Skeletal muscle cell (primary cell): Measurements from ENCODE around the gene RPRM.
"Not testable (repeated sequence)": the region's sequence is repeated elsewhere in the genome, so short reads cannot be mapped to it uniquely, and the experiment has no call there.

Source experiments
- DNase-seq: peaks from one replicate; pipeline ENCODE4 v3.0.0-alpha.2; 2010; ENCODE audit warnings: low read depth
- H3K4me3 ChIP-seq: 2 replicates; pipeline ENCODE4 v1.5.1; 2011; ENCODE audit warnings: low read depth, mild to moderate bottlenecking, control low read depth, low read length, moderate library complexity

The RPRM gene

DNA sequence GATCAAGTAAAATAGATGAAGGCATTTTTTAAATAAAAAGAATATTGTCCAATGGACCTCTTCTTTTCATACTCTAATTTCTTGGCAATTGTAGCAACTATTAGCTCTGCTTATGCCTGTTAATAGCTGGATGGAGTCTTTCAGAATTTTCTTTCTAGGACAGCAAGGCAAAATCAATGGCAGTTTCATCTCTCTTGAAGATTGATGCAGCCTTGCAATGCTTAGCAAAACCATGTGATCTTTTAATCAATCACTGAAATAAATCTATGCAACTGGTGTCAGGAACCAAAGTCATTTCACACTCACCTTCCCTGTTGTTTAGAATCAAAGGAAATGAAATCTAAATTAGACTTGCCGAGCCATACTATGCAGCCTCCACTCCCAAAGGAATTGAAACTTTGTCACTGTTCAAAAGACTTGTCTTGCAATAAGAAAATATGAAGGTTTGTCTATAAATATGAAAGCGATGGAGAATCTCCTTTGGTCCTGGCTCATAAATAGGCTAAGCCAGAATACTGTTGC is 16.2 kb downstream of the RPRM start:
- no peak overlapping the region for H3K4me3 ChIP-seq
- no peak for DNase-seq

DNA sequence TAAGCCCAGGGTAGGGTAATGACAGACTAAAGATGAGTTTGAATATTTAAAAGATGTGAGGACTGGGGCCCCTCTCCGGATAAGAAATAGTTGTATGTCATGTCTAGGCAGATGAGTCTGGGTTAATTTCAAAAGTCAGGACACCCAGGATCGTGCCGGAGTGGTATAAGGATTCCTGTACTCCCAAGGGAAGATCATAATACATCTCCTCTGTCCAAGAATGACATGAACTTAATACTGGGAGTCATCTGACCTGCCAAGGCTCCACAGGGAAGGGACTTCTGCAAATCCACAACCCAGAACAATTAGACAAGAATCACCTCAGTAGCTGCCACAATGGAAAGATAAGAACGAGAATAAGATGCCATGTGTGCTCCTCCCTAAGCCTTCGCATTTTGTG is 17.1 kb downstream of the RPRM start:
- DNase-seq = no peak
- no peak overlapping the region for H3K4me3 ChIP-seq

DNA sequence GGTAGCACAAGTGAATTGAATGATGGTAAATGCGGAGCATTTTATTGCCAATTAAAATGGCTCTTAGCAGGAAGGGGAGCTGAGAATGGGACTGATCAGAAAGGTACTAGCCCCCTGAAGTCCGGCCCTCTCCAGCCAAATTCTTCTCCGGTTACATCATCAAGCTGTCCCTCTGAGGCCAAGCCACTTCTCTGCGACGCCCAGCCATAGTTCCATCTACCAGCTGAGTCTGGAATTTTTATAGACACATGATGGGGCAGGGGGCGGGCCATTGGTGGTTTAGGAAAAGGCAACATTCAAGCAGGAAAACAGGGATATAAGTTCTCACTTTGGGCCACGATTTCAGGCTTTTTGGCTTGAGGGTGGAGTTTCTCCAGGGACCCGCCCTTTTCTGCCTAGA is 22.7 kb downstream of the RPRM start:
- DNase-seq = no peak
- H3K4me3 ChIP-seq = no peak overlapping the region

DNA sequence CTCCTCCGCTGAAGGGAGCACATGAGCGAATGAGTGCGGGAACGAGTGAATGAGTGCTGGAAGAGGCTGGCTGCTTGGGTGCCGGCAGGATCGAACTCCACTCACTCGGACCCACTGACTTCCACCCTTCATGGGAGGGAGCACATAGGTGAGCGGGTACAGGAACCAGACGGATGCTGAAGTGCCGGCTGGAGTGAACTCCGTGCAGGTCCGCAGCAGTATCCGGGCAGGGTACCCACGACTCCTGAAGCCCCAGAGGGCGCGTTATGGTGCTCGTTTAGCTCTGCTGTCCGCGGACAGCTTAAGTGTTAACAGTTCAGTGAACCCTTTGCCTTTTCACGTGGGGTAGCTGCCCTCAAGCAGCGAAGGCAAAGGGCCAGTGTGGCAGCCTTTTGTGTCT is 23.2 kb downstream of the RPRM start:
- DNase-seq = no peak
- H3K4me3 ChIP-seq = no peak overlapping the region

DNA sequence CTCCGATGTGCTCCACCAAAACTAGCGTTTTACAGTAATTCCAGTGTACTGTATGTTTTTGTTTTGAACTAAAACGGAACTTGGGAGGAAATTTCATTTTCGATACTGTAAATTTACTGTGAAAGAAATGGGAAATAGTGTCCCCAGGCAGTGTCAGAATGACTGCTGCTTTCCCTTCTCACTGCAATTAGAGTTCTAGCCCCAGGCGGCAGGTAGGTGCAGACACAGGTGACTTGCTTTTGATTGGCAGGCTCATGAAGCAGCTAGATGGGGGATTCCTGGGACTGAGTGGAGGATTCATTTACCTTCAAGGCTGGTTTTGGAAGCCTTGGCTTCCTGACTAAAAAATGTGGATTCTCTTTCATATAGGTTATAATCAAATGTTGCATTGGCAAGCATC is 27.0 kb downstream of the RPRM start:
- DNase-seq = no peak
- H3K4me3 ChIP-seq = no peak overlapping the region

DNA sequence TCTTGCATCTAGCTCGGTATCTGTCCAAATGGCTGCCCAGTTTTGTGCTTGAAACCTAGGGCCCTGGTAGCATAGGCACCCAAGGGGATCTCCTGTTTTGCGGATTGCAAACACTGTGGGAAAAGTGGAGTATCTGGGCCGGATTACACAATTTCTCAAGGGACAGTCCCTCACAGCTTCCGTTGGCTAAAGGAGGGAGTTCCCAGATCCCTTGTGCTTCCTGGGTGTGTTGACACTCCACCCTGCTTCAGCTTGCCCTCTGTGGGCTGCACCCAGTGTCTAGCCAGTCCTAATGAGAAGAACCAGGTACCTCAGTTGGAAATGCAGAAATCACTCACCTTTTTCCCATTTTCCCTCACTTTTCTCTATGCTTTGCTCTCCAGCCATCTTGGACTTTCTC is 35.5 kb downstream of the RPRM start:
- H3K4me3 ChIP-seq = no peak overlapping the region
- no peak for DNase-seq

DNA sequence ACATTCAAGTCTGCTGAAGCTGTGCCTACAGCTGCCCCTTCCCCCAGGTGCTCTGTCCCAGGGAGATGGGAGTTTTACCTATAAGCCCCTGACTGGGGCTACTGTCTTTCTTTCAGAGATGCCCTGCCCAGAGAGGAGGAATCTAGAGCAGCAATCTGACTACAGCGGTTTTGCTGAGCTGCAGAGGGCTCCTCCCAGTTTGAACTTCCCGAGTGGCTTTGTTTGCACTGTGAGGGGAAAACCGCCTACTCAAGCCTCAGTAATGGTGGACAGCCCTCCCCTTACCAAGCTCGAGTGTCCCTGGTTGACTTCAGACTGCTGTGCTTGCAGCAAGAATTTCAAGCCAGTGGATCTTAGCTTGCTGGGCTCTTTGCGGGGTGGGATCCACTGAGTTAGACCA is 35.9 kb downstream of the RPRM start:
- not testable (repeated sequence) for DNase-seq, H3K4me3 ChIP-seq

DNA sequence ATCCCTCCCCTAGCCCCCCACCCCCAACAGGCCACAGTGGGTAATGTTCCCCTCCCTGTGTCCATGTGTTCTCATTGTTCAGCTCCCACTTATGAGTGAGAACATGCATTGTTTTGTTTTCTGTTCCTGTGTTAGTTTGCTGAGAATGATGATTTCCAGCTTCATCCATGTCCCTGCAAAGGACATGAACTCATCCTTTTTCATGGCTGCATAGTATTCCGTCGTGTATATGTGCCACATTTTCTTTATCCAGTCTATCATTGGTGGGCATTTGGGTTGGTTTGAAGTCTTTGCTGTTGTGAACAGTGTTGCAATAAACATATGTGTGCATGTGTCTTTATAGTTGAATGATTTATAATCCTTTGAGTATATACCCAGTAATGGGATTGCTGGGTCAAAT is 38.5 kb downstream of the RPRM start:
- not testable (repeated sequence) for H3K4me3 ChIP-seq, DNase-seq

DNA sequence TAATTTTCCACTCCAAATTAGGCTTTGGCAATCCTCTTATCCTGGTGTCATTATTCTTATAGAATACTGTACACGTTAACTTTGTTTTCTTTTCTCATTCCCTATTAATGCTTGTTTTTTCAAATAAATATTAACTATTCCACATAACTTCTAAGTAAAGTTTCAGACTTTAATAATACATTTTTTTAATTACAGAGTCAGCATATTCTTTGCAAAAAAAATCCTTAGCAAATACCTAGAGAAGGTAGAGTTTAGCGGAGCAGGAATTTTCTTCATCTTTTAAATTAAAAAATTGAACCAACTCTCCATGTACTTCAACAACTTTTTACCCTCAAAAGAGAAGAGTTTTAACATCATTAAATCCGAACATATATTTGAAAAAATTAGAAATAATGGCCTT is 45.2 kb downstream of the RPRM start:
- no peak for DNase-seq
- no peak overlapping the region for H3K4me3 ChIP-seq

DNA sequence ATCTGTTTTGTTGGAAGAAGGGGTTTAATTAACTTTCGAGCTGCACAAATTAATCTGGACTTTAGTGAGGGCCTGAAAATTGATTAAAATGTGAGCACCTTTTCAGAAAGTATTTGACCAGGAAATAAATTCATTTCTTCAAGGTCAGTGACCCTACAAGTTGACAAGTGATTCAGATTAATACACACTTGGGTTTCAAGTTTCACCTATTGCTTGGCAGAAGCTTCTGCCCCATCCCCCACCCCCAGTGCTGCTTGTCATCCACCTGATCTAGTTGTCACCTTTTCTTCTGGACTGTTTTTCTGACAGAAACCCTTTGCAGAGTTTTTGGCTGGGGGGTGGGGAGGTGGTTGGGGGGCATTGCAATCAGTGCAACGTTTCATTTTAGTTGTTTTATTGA is 46.2 kb downstream of the RPRM start:
- H3K4me3 ChIP-seq = no peak overlapping the region
- DNase-seq = no peak

DNA sequence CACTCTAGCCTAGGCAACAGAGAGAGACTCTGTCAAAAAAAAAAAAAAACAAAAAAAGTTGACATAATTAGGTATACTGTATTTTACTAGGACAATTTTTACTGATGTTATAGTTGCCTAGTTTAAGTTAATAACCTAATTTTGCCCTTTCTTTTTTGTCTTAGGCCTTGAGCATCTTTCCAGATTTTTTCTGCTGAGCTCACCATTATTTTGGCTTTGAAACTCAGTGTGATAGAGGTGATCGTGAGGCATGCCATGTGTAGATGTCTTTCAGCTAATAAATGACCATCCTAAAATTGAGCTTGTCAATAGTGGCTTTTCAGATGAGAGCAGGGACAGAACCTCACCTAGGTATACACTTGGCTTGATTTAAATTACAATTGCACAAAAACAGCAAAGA is 47.4 kb downstream of the RPRM start:
- DNase-seq = no peak
- H3K4me3 ChIP-seq = no peak overlapping the region
